Measurements from ENCODE around the gene STK39. TPM values are rescaled to one million over a fixed set of nuclear protein-coding genes. Genes with fewer than 3 reads are reported as not detected.

The STK39 gene
- total RNA-seq, 4 donors from 2014 or later = 17.4 to 27.6 (median 20.6) TPM

GRCh38 chr2:168167511-168168263 is 79.7 kb downstream of the STK39 start:
- no peak for DNase-seq
- H3K4me1 ChIP-seq = peaks cover 0 to 12% (median 3%) of the 10 kb centered on the region in 3 donors
- intact Hi-C loops (cut with DNase I) = no loop called here
- no peak overlapping the region for H3K4me3 ChIP-seq
- no peak for TF ChIP-seq POLR2A (IDR thresholded peaks at IDR 0.05)
- TF ChIP-seq CTCF (IDR thresholded peaks at IDR 0.05) = no peak
- H3K9me3 ChIP-seq = no peaks in the 10 kb centered on the region
- H3K27me3 ChIP-seq = no peaks in the 10 kb centered on the region
- 88 to 94% methylated on average over 3 to 4 of the region's 4 CpGs for WGBS, 2 donors
- peaks cover 0 to 14% (median 0%) of the 10 kb centered on the region in 3 donors for H3K36me3 ChIP-seq
- no peak overlapping the region for H3K27ac ChIP-seq

- WGBS, 2 donors = 73 to 81% methylated on average over 7 of the region's 7 CpGs
- intact Hi-C loops (cut with DNase I) = no loop called here
These were observed 80.4 kb downstream of the STK39 start for GRCh38 chr2:168166902-168167510.

GRCh38 chr2:168165985-168166901 is 81.2 kb downstream of the STK39 start:
- 82% methylated on average over 3 of the region's 3 CpGs for WGBS, 2 donors
- no peak overlapping the region for H3K4me3 ChIP-seq
- H3K27me3 ChIP-seq = no peaks in the 10 kb centered on the region
- TF ChIP-seq POLR2A (IDR thresholded peaks at IDR 0.05) (no peak), CTCF (IDR thresholded peaks at IDR 0.05) (no peak)
- no peak for DNase-seq
- H3K9me3 ChIP-seq = no peaks in the 10 kb centered on the region
- peaks cover 0 to 18% (median 0%) of the 10 kb centered on the region in 3 donors for H3K36me3 ChIP-seq
- H3K27ac ChIP-seq = no peak overlapping the region
- H3K4me1 ChIP-seq = peaks cover 0 to 12% (median 3%) of the 10 kb centered on the region in 3 donors
- intact Hi-C loops (cut with DNase I) = no loop called here

More at GRCh38 chr2:168166902-168167510, 80.4 kb downstream of the STK39 start:
- Histone ChIP-seq H3K4me3 (no peak overlapping the region), H3K4me1 (peaks cover 0 to 12% (median 3%) of the 10 kb centered on the region in 3 donors), H3K36me3 (peaks cover 0 to 18% (median 0%) of the 10 kb centered on the region in 3 donors), H3K9me3 (no peaks in the 10 kb centered on the region), H3K27me3 (no peaks in the 10 kb centered on the region), H3K27ac (no peak overlapping the region)
- no peak for DNase-seq
- TF ChIP-seq POLR2A (IDR thresholded peaks at IDR 0.05) (no peak), CTCF (IDR thresholded peaks at IDR 0.05) (no peak)

GRCh38 chr2:168165397-168165796 is 82.0 kb downstream of the STK39 start:
- H3K4me1 ChIP-seq = peaks cover 0 to 12% (median 3%) of the 10 kb centered on the region in 3 donors
- no peak overlapping the region for H3K27ac ChIP-seq
- H3K36me3 ChIP-seq = peaks cover 0 to 18% (median 0%) of the 10 kb centered on the region in 3 donors
- intact Hi-C loops (cut with DNase I) = no loop called here
- no peaks in the 10 kb centered on the region for H3K9me3 ChIP-seq
- no peak overlapping the region for H3K4me3 ChIP-seq
- H3K27me3 ChIP-seq = no peaks in the 10 kb centered on the region
- no peak for DNase-seq
- WGBS, 2 donors = 35 to 42% methylated on average over 3 of the region's 3 CpGs
- no peak for TF ChIP-seq CTCF (IDR thresholded peaks at IDR 0.05)
